ENCODE data around the gene PTP4A2. TPM values are rescaled to one million over a fixed set of nuclear protein-coding genes. Genes with fewer than 3 reads are reported as not detected.

Gene PTP4A2
- total and polyA plus RNA-seq, 10 of the 15 experiments (the other 5 are each of a cell fraction or from before 2014, with no cell fraction given), result 180 to 909 (median 375) TPM

GRCh38 chr1:31944205-31945089, 6.3 kb upstream of the PTP4A2 start (continued):
- TF ChIP-seq E4F1 (IDR thresholded peaks at IDR 0.05; ENCODE audit: borderline replicate concordance, partially characterized antibody) (peak; percentile 54), RFX5 (IDR thresholded peaks at IDR 0.05; ENCODE audit: low read depth, low read length) (no peak; the same call in 1 of the 2 replicates), SREBF1 (IDR thresholded peaks at IDR 0.05; ENCODE audit: low read length) (no peak), SIX5 (IDR thresholded peaks at IDR 0.05; ENCODE audit: low read depth, low read length, severe bottlenecking) (no peak), ZBED1 (IDR thresholded peaks at IDR 0.05; ENCODE audit: borderline replicate concordance) (peak; percentile 52; the same call in 1 of the 2 replicates), POLR2AphosphoS5 (IDR thresholded peaks at IDR 0.05; ENCODE audit: low read length) (peak; percentile 95), SIN3A (IDR thresholded peaks at IDR 0.05; ENCODE audit: low read depth, low read length) (peak; percentile 72; the same call in 1 of the 2 replicates), USF2 (IDR thresholded peaks at IDR 0.05; ENCODE audit: borderline replicate concordance, low read depth, low read length) (no peak), MTA2 (IDR thresholded peaks at IDR 0.05; ENCODE audit: low read depth) (peak; percentile 20; the same call in 1 of the 2 replicates), MEF2B (IDR thresholded peaks at IDR 0.05; ENCODE audit: partially characterized antibody, poor library complexity, severe bottlenecking) (peak; percentile 5), IRF4 (IDR thresholded peaks at IDR 0.05; ENCODE audit: low read depth, low read length) (no peak), IKZF1 (conservative IDR thresholded peaks at IDR 0.05) (peak; percentile 93), SMAD1 (IDR thresholded peaks at IDR 0.05; ENCODE audit: low read depth, partially characterized antibody) (peak; percentile 71), HDAC6 (IDR thresholded peaks at IDR 0.05; ENCODE audit: unreplicated experiment) (no peak), KAT2A (conservative IDR thresholded peaks at IDR 0.05; ENCODE audit: control insufficient read depth, low read depth, low read length) (no peak), E2F4 (IDR thresholded peaks at IDR 0.05; ENCODE audit: low read depth, low read length) (no peak), ZSCAN29 (IDR thresholded peaks at IDR 0.05) (no peak), RAD21 (IDR thresholded peaks at IDR 0.05; ENCODE audit: insufficient read depth, low read depth, low read length) (no peak; the same call in 1 of the 2 replicates)
- TF ChIP-seq, protein P1, sequence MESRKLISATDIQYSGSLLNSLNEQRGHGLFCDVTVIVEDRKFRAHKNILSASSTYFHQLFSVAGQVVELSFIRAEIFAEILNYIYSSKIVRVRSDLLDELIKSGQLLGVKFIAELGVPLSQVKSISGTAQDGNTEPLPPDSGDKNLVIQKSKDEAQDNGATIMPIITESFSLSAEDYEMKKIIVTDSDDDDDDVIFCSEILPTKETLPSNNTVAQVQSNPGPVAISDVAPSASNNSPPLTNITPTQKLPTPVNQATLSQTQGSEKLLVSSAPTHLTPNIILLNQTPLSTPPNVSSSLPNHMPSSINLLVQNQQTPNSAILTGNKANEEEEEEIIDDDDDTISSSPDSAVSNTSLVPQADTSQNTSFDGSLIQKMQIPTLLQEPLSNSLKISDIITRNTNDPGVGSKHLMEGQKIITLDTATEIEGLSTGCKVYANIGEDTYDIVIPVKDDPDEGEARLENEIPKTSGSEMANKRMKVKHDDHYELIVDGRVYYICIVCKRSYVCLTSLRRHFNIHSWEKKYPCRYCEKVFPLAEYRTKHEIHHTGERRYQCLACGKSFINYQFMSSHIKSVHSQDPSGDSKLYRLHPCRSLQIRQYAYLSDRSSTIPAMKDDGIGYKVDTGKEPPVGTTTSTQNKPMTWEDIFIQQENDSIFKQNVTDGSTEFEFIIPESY (IDR thresholded peaks at IDR 0.05), result no peak; the same call in 1 of the 2 replicates
- TF ChIP-seq, protein P2, sequence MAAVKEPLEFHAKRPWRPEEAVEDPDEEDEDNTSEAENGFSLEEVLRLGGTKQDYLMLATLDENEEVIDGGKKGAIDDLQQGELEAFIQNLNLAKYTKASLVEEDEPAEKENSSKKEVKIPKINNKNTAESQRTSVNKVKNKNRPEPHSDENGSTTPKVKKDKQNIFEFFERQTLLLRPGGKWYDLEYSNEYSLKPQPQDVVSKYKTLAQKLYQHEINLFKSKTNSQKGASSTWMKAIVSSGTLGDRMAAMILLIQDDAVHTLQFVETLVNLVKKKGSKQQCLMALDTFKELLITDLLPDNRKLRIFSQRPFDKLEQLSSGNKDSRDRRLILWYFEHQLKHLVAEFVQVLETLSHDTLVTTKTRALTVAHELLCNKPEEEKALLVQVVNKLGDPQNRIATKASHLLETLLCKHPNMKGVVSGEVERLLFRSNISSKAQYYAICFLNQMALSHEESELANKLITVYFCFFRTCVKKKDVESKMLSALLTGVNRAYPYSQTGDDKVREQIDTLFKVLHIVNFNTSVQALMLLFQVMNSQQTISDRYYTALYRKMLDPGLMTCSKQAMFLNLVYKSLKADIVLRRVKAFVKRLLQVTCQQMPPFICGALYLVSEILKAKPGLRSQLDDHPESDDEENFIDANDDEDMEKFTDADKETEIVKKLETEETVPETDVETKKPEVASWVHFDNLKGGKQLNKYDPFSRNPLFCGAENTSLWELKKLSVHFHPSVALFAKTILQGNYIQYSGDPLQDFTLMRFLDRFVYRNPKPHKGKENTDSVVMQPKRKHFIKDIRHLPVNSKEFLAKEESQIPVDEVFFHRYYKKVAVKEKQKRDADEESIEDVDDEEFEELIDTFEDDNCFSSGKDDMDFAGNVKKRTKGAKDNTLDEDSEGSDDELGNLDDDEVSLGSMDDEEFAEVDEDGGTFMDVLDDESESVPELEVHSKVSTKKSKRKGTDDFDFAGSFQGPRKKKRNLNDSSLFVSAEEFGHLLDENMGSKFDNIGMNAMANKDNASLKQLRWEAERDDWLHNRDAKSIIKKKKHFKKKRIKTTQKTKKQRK (IDR thresholded peaks at IDR 0.05; ENCODE audit: low read depth, low read length), result no peak

Data from GM12878 (cell line).